ENCODE measurements around the gene PRF1.

Gene PRF1

GRCh38 chr10:70564901-70565351, 37.6 kb downstream of the PRF1 start:
- no CpG with 5 or more reads among the region's 6 CpGs for WGBS (ENCODE audit: extremely low coverage, insufficient coverage, low lambda C conversion rate)
- Histone ChIP-seq H3K18ac (ENCODE audit: low read length) (no peak overlapping the region), H3K79me2 (ENCODE audit: control insufficient read depth, insufficient read depth, low read length) (no peaks in the 10 kb centered on the region), H3K79me1 (ENCODE audit: low read length) (no peaks in the 10 kb centered on the region), H3K56ac (ENCODE audit: low read length) (no peak overlapping the region), H3K9ac (ENCODE audit: low read length) (no peak overlapping the region), H3K36me3 (ENCODE audit: control insufficient read depth, insufficient read depth, low read length) (no peaks in the 10 kb centered on the region), H3K27ac (ENCODE audit: low read depth, low read length) (no peak overlapping the region), H2BK5ac (ENCODE audit: low read length) (no peak overlapping the region), H4K5ac (ENCODE audit: low read length) (no peak overlapping the region), H3K4ac (ENCODE audit: low read depth, low read length) (no peak overlapping the region), H2AK5ac (ENCODE audit: low read length) (no peak overlapping the region), H2BK120ac (ENCODE audit: low read depth, low read length) (no peak overlapping the region), H3K23ac (ENCODE audit: low read length) (no peak overlapping the region), H3K4me2 (ENCODE audit: low read length) (no peak overlapping the region), H2BK15ac (replicated peaks; ENCODE audit: low read depth) (no peak overlapping the region), H3K4me3 (ENCODE audit: low read length) (no peak overlapping the region), H4K8ac (ENCODE audit: low read depth, low read length) (no peak overlapping the region), H3K27me3 (ENCODE audit: insufficient read depth, low read length, poor library complexity) (no peaks in the 10 kb centered on the region), H3K4me1 (ENCODE audit: control insufficient read depth, low read depth, low read length) (no peaks in the 10 kb centered on the region)
- no peak for DNase-seq

GRCh38 chr10:70564113-70564725, 38.3 kb downstream of the PRF1 start:
- Histone ChIP-seq H2AK5ac (ENCODE audit: low read length) (no peak overlapping the region), H3K27me3 (ENCODE audit: insufficient read depth, low read length, poor library complexity) (no peaks in the 10 kb centered on the region), H3K9ac (ENCODE audit: low read length) (no peak overlapping the region), H4K8ac (ENCODE audit: low read depth, low read length) (no peak overlapping the region), H3K4ac (ENCODE audit: low read depth, low read length) (no peak overlapping the region), H2BK15ac (replicated peaks; ENCODE audit: low read depth) (no peak overlapping the region), H3K36me3 (ENCODE audit: control insufficient read depth, insufficient read depth, low read length) (no peaks in the 10 kb centered on the region), H3K79me2 (ENCODE audit: control insufficient read depth, insufficient read depth, low read length) (no peaks in the 10 kb centered on the region), H2BK120ac (ENCODE audit: low read depth, low read length) (no peak overlapping the region), H3K56ac (ENCODE audit: low read length) (no peak overlapping the region), H4K5ac (ENCODE audit: low read length) (no peak overlapping the region), H3K18ac (ENCODE audit: low read length) (no peak overlapping the region), H3K4me1 (ENCODE audit: control insufficient read depth, low read depth, low read length) (no peaks in the 10 kb centered on the region), H2BK5ac (ENCODE audit: low read length) (no peak overlapping the region), H3K27ac (ENCODE audit: low read depth, low read length) (no peak overlapping the region), H3K4me3 (ENCODE audit: low read length) (no peak overlapping the region), H3K79me1 (ENCODE audit: low read length) (no peaks in the 10 kb centered on the region), H3K4me2 (ENCODE audit: low read length) (no peak overlapping the region), H3K23ac (ENCODE audit: low read length) (no peak overlapping the region)
- no CpG with 5 or more reads among the region's 21 CpGs for WGBS (ENCODE audit: extremely low coverage, insufficient coverage, low lambda C conversion rate)
- no peak for DNase-seq

GRCh38 chr10:70563230-70563629, 39.3 kb downstream of the PRF1 start:
- no peaks in the 10 kb centered on the region for H3K36me3 ChIP-seq (ENCODE audit: control insufficient read depth, insufficient read depth, low read length)
- H2BK15ac ChIP-seq (replicated peaks; ENCODE audit: low read depth): no peak overlapping the region
- DNase-seq: no peak
- no peak overlapping the region for H2BK120ac ChIP-seq (ENCODE audit: low read depth, low read length)
- no peak overlapping the region for H3K23ac ChIP-seq (ENCODE audit: low read length)
- H3K79me1 ChIP-seq (ENCODE audit: low read length): no peaks in the 10 kb centered on the region
- no peaks in the 10 kb centered on the region for H3K79me2 ChIP-seq (ENCODE audit: control insufficient read depth, insufficient read depth, low read length)
- no peak overlapping the region for H3K27ac ChIP-seq (ENCODE audit: low read depth, low read length)
- no peak overlapping the region for H3K56ac ChIP-seq (ENCODE audit: low read length)
- no peak overlapping the region for H2AK5ac ChIP-seq (ENCODE audit: low read length)
- H3K4ac ChIP-seq (ENCODE audit: low read depth, low read length): no peak overlapping the region
- H3K27me3 ChIP-seq (ENCODE audit: insufficient read depth, low read length, poor library complexity): no peaks in the 10 kb centered on the region
- no peak overlapping the region for H3K18ac ChIP-seq (ENCODE audit: low read length)
- no peaks in the 10 kb centered on the region for H3K4me1 ChIP-seq (ENCODE audit: control insufficient read depth, low read depth, low read length)
- no peak overlapping the region for H4K8ac ChIP-seq (ENCODE audit: low read depth, low read length)
- no peak overlapping the region for H4K5ac ChIP-seq (ENCODE audit: low read length)
- no peak overlapping the region for H2BK5ac ChIP-seq (ENCODE audit: low read length)
- H3K4me2 ChIP-seq (ENCODE audit: low read length): no peak overlapping the region
- H3K9ac ChIP-seq (ENCODE audit: low read length): no peak overlapping the region
- H3K4me3 ChIP-seq (ENCODE audit: low read length): no peak overlapping the region
- WGBS (ENCODE audit: extremely low coverage, insufficient coverage, low lambda C conversion rate): no CpG with 5 or more reads among the region's 7 CpGs

GRCh38 chr10:70562036-70562755, 40.3 kb downstream of the PRF1 start:
- no peaks in the 10 kb centered on the region for H3K79me2 ChIP-seq (ENCODE audit: control insufficient read depth, insufficient read depth, low read length)
- no peak overlapping the region for H3K9ac ChIP-seq (ENCODE audit: low read length)
- no peak overlapping the region for H3K4me2 ChIP-seq (ENCODE audit: low read length)
- no peaks in the 10 kb centered on the region for H3K27me3 ChIP-seq (ENCODE audit: insufficient read depth, low read length, poor library complexity)
- H2BK5ac ChIP-seq (ENCODE audit: low read length): no peak overlapping the region
- H4K8ac ChIP-seq (ENCODE audit: low read depth, low read length): no peak overlapping the region
- H3K23ac ChIP-seq (ENCODE audit: low read length): no peak overlapping the region
- H2BK120ac ChIP-seq (ENCODE audit: low read depth, low read length): no peak overlapping the region
- H3K56ac ChIP-seq (ENCODE audit: low read length): no peak overlapping the region
- no peak overlapping the region for H2BK15ac ChIP-seq (replicated peaks; ENCODE audit: low read depth)
- no peaks in the 10 kb centered on the region for H3K36me3 ChIP-seq (ENCODE audit: control insufficient read depth, insufficient read depth, low read length)
- no peak overlapping the region for H3K4me3 ChIP-seq (ENCODE audit: low read length)
- H3K79me1 ChIP-seq (ENCODE audit: low read length): no peaks in the 10 kb centered on the region
- no CpG with 5 or more reads among the region's 15 CpGs for WGBS (ENCODE audit: extremely low coverage, insufficient coverage, low lambda C conversion rate)
- H3K18ac ChIP-seq (ENCODE audit: low read length): no peak overlapping the region
- H3K27ac ChIP-seq (ENCODE audit: low read depth, low read length): no peak overlapping the region
- H3K4ac ChIP-seq (ENCODE audit: low read depth, low read length): no peak overlapping the region
- DNase-seq: no peak
- H4K5ac ChIP-seq (ENCODE audit: low read length): no peak overlapping the region
- H3K4me1 ChIP-seq (ENCODE audit: control insufficient read depth, low read depth, low read length): no peaks in the 10 kb centered on the region
- H2AK5ac ChIP-seq (ENCODE audit: low read length): no peak overlapping the region

- no peaks in the 10 kb centered on the region for H3K79me2 ChIP-seq (ENCODE audit: control insufficient read depth, insufficient read depth, low read length)
- H3K27me3 ChIP-seq (ENCODE audit: insufficient read depth, low read length, poor library complexity): no peaks in the 10 kb centered on the region
- H3K36me3 ChIP-seq (ENCODE audit: control insufficient read depth, insufficient read depth, low read length): no peaks in the 10 kb centered on the region
- no peak overlapping the region for H3K18ac ChIP-seq (ENCODE audit: low read length)
- no peak overlapping the region for H2BK15ac ChIP-seq (replicated peaks; ENCODE audit: low read depth)
- DNase-seq: no peak
- H3K4me2 ChIP-seq (ENCODE audit: low read length): no peak overlapping the region
- no CpG with 5 or more reads among the region's 6 CpGs for WGBS (ENCODE audit: extremely low coverage, insufficient coverage, low lambda C conversion rate)
- H3K79me1 ChIP-seq (ENCODE audit: low read length): no peaks in the 10 kb centered on the region
- H3K9ac ChIP-seq (ENCODE audit: low read length): no peak overlapping the region
- no peak overlapping the region for H3K4me3 ChIP-seq (ENCODE audit: low read length)
- no peak overlapping the region for H3K56ac ChIP-seq (ENCODE audit: low read length)
- H2BK120ac ChIP-seq (ENCODE audit: low read depth, low read length): no peak overlapping the region
- no peak overlapping the region for H3K4ac ChIP-seq (ENCODE audit: low read depth, low read length)
- no peak overlapping the region for H3K27ac ChIP-seq (ENCODE audit: low read depth, low read length)
- H2AK5ac ChIP-seq (ENCODE audit: low read length): no peak overlapping the region
- no peak overlapping the region for H3K23ac ChIP-seq (ENCODE audit: low read length)
- no peak overlapping the region for H2BK5ac ChIP-seq (ENCODE audit: low read length)
- H4K5ac ChIP-seq (ENCODE audit: low read length): no peak overlapping the region
- H4K8ac ChIP-seq (ENCODE audit: low read depth, low read length): no peak overlapping the region
- no peaks in the 10 kb centered on the region for H3K4me1 ChIP-seq (ENCODE audit: control insufficient read depth, low read depth, low read length)
Measured at GRCh38 chr10:70561558-70561957, 41.0 kb downstream of the PRF1 start.
